Esophagus muscularis mucosa (tissue), 3 donors: ENCODE results near the gene TSPAN7.

Source experiments
- POLR2A ChIP-seq: fragments of 450-650 bp; IDR thresholded peaks from one replicate; pipeline ENCODE4 v1.6.1; 2017; ENCODE audit warnings: antibody characterized with exemption, moderate library complexity, mild to moderate bottlenecking, low read depth
- POLR2AphosphoS5 ChIP-seq, 2 donors: sonication (generic); formaldehyde crosslinking; IDR thresholded peaks; one replicate each; pipeline ENCODE4 v1.6.1; 2017; ENCODE audit warnings: antibody characterized with exemption in 2 of 2
- TF ChIP-seq, protein P1 (sequence below), 3 experiments: fragments of 200-600 bp in 2 of 3; fragments of 450-650 bp in 1 of 3; sonication (generic) in 2 of 3; IDR thresholded peaks; one replicate each; pipeline ENCODE4 v1.5.1; 2017 to 2019; ENCODE audit warnings: antibody characterized with exemption in 3 of 3, mild to moderate bottlenecking in 2 of 3, moderate library complexity in 1 of 3

DNA sequence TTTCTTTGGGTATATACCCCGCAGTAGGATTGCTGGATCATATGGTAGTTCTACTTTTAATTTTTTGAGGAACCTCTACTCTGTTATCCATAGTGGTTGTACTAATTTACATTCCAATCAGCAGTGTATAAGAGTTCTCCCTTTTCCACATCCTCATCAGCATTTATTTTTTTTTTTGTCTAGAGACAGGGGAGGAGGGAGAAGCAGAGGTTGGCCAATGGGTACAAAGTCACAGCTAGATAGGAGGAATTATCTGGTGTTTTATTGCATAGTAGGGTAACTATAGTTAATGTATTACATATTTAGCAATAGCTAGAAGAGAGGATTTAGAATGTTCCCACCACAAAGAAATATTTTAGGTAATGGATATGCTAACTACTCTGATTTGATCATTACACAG is 107.4 kb downstream of the TSPAN7 start:
- TF ChIP-seq, protein P1, sequence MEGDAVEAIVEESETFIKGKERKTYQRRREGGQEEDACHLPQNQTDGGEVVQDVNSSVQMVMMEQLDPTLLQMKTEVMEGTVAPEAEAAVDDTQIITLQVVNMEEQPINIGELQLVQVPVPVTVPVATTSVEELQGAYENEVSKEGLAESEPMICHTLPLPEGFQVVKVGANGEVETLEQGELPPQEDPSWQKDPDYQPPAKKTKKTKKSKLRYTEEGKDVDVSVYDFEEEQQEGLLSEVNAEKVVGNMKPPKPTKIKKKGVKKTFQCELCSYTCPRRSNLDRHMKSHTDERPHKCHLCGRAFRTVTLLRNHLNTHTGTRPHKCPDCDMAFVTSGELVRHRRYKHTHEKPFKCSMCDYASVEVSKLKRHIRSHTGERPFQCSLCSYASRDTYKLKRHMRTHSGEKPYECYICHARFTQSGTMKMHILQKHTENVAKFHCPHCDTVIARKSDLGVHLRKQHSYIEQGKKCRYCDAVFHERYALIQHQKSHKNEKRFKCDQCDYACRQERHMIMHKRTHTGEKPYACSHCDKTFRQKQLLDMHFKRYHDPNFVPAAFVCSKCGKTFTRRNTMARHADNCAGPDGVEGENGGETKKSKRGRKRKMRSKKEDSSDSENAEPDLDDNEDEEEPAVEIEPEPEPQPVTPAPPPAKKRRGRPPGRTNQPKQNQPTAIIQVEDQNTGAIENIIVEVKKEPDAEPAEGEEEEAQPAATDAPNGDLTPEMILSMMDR (IDR thresholded peaks at IDR 0.05): no peak
- TF ChIP-seq POLR2A (no peak), POLR2AphosphoS5 (IDR thresholded peaks at IDR 0.05) (no peak)
